ENCODE measurements around the gene TECPR2. TPM values are rescaled to one million over a fixed set of nuclear protein-coding genes. Genes with fewer than 3 reads are reported as not detected.

TECPR2 gene
- total and polyA plus RNA-seq, 2 of the 13 experiments (the other 11 are each of a cell fraction or from before 2014, with no cell fraction given): 3.5 to 5.7 TPM

- no peak for TF ChIP-seq MBD4 (IDR thresholded peaks at IDR 0.05; ENCODE audit: borderline replicate concordance, low read length)
- TF ChIP-seq FUBP1 (CRISPR knock-in tag; IDR thresholded peaks at IDR 0.05; ENCODE audit: borderline replicate concordance): no peak
- TF ChIP-seq ZNF780A (CRISPR knock-in tag; IDR thresholded peaks at IDR 0.05): no peak
- peak; percentile 43; the same call in 1 of the 2 replicates for TF ChIP-seq ZNF441 (CRISPR knock-in tag; IDR thresholded peaks at IDR 0.05; ENCODE audit: borderline replicate concordance)
- TF ChIP-seq TAF1 (CRISPR knock-in tag; IDR thresholded peaks at IDR 0.05): peak; percentile 49; the same call in 1 of the 2 replicates
- peak; percentile 46; the same call in 1 of the 2 replicates for TF ChIP-seq ZMYM2 (CRISPR knock-in tag; IDR thresholded peaks at IDR 0.05)
- TF ChIP-seq KMT2B (CRISPR knock-in tag; IDR thresholded peaks at IDR 0.05): 0 out of 2 replicates have a peak, but pooled peaks have one; percentile 73
- TF ChIP-seq GATAD2A (CRISPR knock-in tag; IDR thresholded peaks at IDR 0.05): peak; percentile 69
- TF ChIP-seq UBTF (CRISPR knock-in tag; IDR thresholded peaks at IDR 0.05): peak; percentile 63
- TF ChIP-seq ZNF121 (CRISPR knock-in tag; IDR thresholded peaks at IDR 0.05): no peak
- TF ChIP-seq RORA (CRISPR knock-in tag; IDR thresholded peaks at IDR 0.05): no peak
- no peak; the same call in 1 of the 2 replicates for TF ChIP-seq HIVEP1 (CRISPR knock-in tag; IDR thresholded peaks at IDR 0.05)
- peak; percentile 55; the same call in 1 of the 2 replicates for TF ChIP-seq NR2F2 (IDR thresholded peaks at IDR 0.05; ENCODE audit: borderline replicate concordance, low read depth)
- TF ChIP-seq ZNF264 (CRISPR knock-in tag; IDR thresholded peaks at IDR 0.05): peak; percentile 72; the same call in 1 of the 2 replicates
- TF ChIP-seq ZNF383 (CRISPR knock-in tag; IDR thresholded peaks at IDR 0.05; ENCODE audit: borderline replicate concordance): no peak; the same call in 1 of the 2 replicates
- peak; percentile 42; the same call in 1 of the 2 replicates for TF ChIP-seq NFKBIZ (CRISPR knock-in tag; IDR thresholded peaks at IDR 0.05)
- peak; percentile 75 for TF ChIP-seq ZNF331 (CRISPR knock-in tag; IDR thresholded peaks at IDR 0.05)
- TF ChIP-seq EP300 (IDR thresholded peaks at IDR 0.05; ENCODE audit: low read depth in 2 of 2, low read length in 2 of 2): peak; percentile 18 to 54; a peak in 2 of 4 replicates
- no peak for TF ChIP-seq EP300 (CRISPR knock-in tag; IDR thresholded peaks at IDR 0.05; ENCODE audit: borderline replicate concordance)
- TF ChIP-seq ZNF234 (CRISPR knock-in tag; conservative IDR thresholded peaks at IDR 0.05): no peak
- TF ChIP-seq PRMT3 (CRISPR knock-in tag; IDR thresholded peaks at IDR 0.05; ENCODE audit: borderline replicate concordance, low read depth): no peak
- 0 out of 2 replicates have a peak, but pooled peaks have one; percentile 67 for TF ChIP-seq ZNF20 (CRISPR knock-in tag; IDR thresholded peaks at IDR 0.05)
- 0 out of 2 replicates have a peak, but pooled peaks have one; percentile 58 for TF ChIP-seq KLF11 (CRISPR knock-in tag; IDR thresholded peaks at IDR 0.05)
- no peak for TF ChIP-seq ZNF496 (CRISPR knock-in tag; IDR thresholded peaks at IDR 0.05; ENCODE audit: insufficient replicate concordance)
- TF ChIP-seq KLF9 (CRISPR knock-in tag; IDR thresholded peaks at IDR 0.05; ENCODE audit: low read depth): no peak
- TF ChIP-seq U2AF2 (IDR thresholded peaks at IDR 0.05; ENCODE audit: low read depth, low read length): no peak
- TF ChIP-seq NCOA2 (CRISPR knock-in tag; IDR thresholded peaks at IDR 0.05): peak; percentile 52
- TF ChIP-seq KAT2B (IDR thresholded peaks at IDR 0.05; ENCODE audit: borderline replicate concordance, low read depth, low read length): no peak
- TF ChIP-seq MTF1 (CRISPR knock-in tag; IDR thresholded peaks at IDR 0.05): no peak
Observed at GRCh38 chr14:102316743-102317563, 45.8 kb upstream of the TECPR2 start (continued).
